HepG2 (cell line): ENCODE measurements around the gene CTRB2. TPM values are rescaled to one million over a fixed set of nuclear protein-coding genes. Genes with fewer than 3 reads are reported as not detected.

Experiments
- AGO1 ChIP-seq: fragments of 200-400 bp; formaldehyde crosslinking; IDR thresholded peaks from 2 replicates; pipeline ENCODE4 v1.6.1; 2017; ENCODE audit warnings: mild to moderate bottlenecking, low read depth, low read length, moderate library complexity; ENCODE audit not compliant: poor library complexity, severe bottlenecking
- ARHGAP35 ChIP-seq: sonication (generic); formaldehyde crosslinking; IDR thresholded peaks from 2 replicates; pipeline ENCODE4 v1.9.0; 2022; ENCODE audit warnings: mild to moderate bottlenecking, inconsistent platforms, moderate library complexity, missing genetic modification reagents, borderline replicate concordance
- ARID3A ChIP-seq: IDR thresholded peaks from 2 replicates; pipeline ENCODE4 v1.6.1; 2012; ENCODE audit warnings: low read depth, low read length, improper control_type of control experiment
- FLYWCH1 ChIP-seq: sonication (generic); formaldehyde crosslinking; IDR thresholded peaks from 2 replicates; pipeline ENCODE4 v1.8.1; 2023; ENCODE audit warnings: mild to moderate bottlenecking, missing genetic modification reagents
- HMGXB3 ChIP-seq: sonication (generic); formaldehyde crosslinking; IDR thresholded peaks from 2 replicates; pipeline ENCODE4 v1.4.0; 2020; ENCODE audit warnings: missing genetic modification reagents, borderline replicate concordance
- KDM2A ChIP-seq: sonication (generic); formaldehyde crosslinking; IDR thresholded peaks from 2 replicates; pipeline ENCODE4 v1.4.0; 2020; ENCODE audit warnings: low read depth, missing genetic modification reagents, borderline replicate concordance
- KMT2A ChIP-seq: sonication (generic); formaldehyde crosslinking; IDR thresholded peaks from 2 replicates; pipeline ENCODE4 v1.4.0; 2020; ENCODE audit warnings: missing genetic modification reagents
- NRL ChIP-seq: sonication (generic); formaldehyde crosslinking; IDR thresholded peaks from 2 replicates; pipeline ENCODE4 v1.5.0; 2020; ENCODE audit warnings: missing genetic modification reagents, mild to moderate bottlenecking, moderate library complexity, borderline replicate concordance
- RELA ChIP-seq: sonication (generic); formaldehyde crosslinking; IDR thresholded peaks from 2 replicates; pipeline ENCODE4 v1.4.0; 2020; ENCODE audit warnings: missing genetic modification reagents
- SALL1 ChIP-seq: sonication (generic); formaldehyde crosslinking; IDR thresholded peaks from 2 replicates; pipeline ENCODE4 v1.8.0; 2022; ENCODE audit warnings: mild to moderate bottlenecking, missing genetic modification reagents
- SPEN ChIP-seq: sonication (generic); formaldehyde crosslinking; IDR thresholded peaks from 2 replicates; pipeline ENCODE4 v1.5.1; 2020; ENCODE audit warnings: low read depth, mild to moderate bottlenecking, missing genetic modification reagents
- ZFP91 ChIP-seq: sonication (generic); formaldehyde crosslinking; IDR thresholded peaks from 2 replicates; pipeline ENCODE4 v1.9.0; 2022; ENCODE audit warnings: missing genetic modification reagents, mild to moderate bottlenecking, borderline replicate concordance
- ZKSCAN8 ChIP-seq: IDR thresholded peaks from 2 replicates; pipeline ENCODE4 v1.6.1; 2016; ENCODE audit warnings: borderline replicate concordance, missing genetic modification reagents, missing compliant biosample characterization
- ZNF235 ChIP-seq: sonication (generic); formaldehyde crosslinking; IDR thresholded peaks from 2 replicates; pipeline ENCODE4 v1.8.1; 2023; ENCODE audit warnings: mild to moderate bottlenecking, missing genetic modification reagents, borderline replicate concordance
- ZNF33A ChIP-seq: sonication (generic); formaldehyde crosslinking; IDR thresholded peaks from 2 replicates; pipeline ENCODE4 v1.5.1; 2020; ENCODE audit warnings: missing genetic modification reagents, mild to moderate bottlenecking, moderate library complexity, borderline replicate concordance
- ZNF556 ChIP-seq: sonication (generic); formaldehyde crosslinking; IDR thresholded peaks from 2 replicates; pipeline ENCODE4 v1.4.0; 2020; ENCODE audit warnings: mild to moderate bottlenecking, missing genetic modification reagents, borderline replicate concordance
- ZNF672 ChIP-seq: sonication (generic); formaldehyde crosslinking; IDR thresholded peaks from 2 replicates; pipeline ENCODE4 v1.8.1; 2022; ENCODE audit warnings: missing genetic modification reagents
- ZNF703 ChIP-seq: sonication (generic); formaldehyde crosslinking; IDR thresholded peaks from 2 replicates; pipeline ENCODE4 v1.5.1; 2020; ENCODE audit warnings: missing genetic modification reagents, mild to moderate bottlenecking, moderate library complexity, borderline replicate concordance
- ZNF720 ChIP-seq: sonication (generic); formaldehyde crosslinking; IDR thresholded peaks from 2 replicates; pipeline ENCODE4 v1.4.0; 2020; ENCODE audit warnings: missing genetic modification reagents
- ZNF761 ChIP-seq: sonication (generic); formaldehyde crosslinking; conservative IDR thresholded peaks from 2 replicates; pipeline ENCODE4 v1.4.0; 2020; ENCODE audit warnings: mild to moderate bottlenecking, missing genetic modification reagents
- polyA plus RNA-seq, 8 experiments: library from polyadenylated mRNA; depleted of rRNA in 3 of 8; stranded (reverse) in 7 of 8; unstranded in 1 of 8; fragments of >200 nt; fragmentation: Illumina TruSeq in 4 of 8; extraction: Trizol in 4 of 8; gene quantifications; 2 replicates each; pipeline versions ENCODE4 v1.2.1 to v1.2.3, GENCODE V29; 2011 to 2016; ENCODE audit warnings: low read depth in 4 of 8, missing spikeins in 1 of 8, mixed read lengths in 1 of 8; ENCODE audit not compliant: insufficient read depth in 1 of 8
- total RNA-seq, 5 experiments: library from RNA; depleted of rRNA; stranded (reverse); fragments of >200 nt; fragmentation: Illumina TruSeq; extraction: Trizol; gene quantifications; 2 replicates each; pipeline ENCODE4 v1.2.3, GENCODE V29; 2016; ENCODE audit warnings: low read depth in 1 of 5
- TF ChIP-seq, protein P1 (sequence below): sonication (generic); formaldehyde crosslinking; IDR thresholded peaks from 2 replicates; pipeline ENCODE4 v1.8.1; 2023; ENCODE audit warnings: mild to moderate bottlenecking, missing genetic modification reagents

The CTRB2 gene
- total and polyA plus RNA-seq, 2 of the 13 experiments (the other 11 are each of a cell fraction or from before 2014, with no cell fraction given), result 0.13 TPM; not detected in 1

DNA sequence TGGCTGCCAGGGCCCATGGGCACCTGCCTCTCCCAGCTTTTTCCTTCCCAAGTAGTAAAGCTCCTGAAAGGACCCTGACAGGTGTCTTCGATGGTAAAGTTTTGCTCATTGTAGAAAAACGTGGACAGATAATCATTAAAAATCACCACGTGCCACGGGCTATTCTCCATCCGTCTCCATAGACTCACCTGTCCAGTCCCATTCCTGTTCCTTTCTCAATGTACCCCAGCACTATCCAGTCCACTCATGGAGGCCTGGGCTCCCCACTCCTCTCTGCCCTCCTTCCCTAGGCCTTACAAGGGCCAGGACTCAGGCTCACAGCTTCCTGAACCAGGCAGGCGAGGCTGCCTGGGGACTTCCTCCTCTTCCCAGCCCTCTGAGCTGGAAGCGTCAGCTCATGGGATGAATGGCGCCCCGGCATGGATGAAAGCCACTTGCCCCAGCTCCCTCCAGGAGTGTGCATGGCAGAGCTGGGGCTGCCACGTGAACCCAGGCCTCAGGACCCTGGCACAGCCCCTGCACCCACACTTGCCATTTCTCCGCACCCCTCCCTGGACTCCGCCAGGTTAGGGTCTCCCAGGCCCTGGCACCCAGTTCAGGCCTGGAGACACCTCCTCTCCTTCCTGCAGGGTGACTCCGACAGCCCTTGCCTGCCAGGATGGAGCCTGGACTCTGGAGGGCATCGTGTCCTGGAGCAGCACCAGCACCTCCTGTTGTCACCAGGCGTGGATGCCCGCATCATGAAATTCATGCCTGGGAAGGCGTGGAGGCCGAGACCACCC, 20.6 kb upstream of the CTRB2 start (continued):
- TF ChIP-seq ZFP91 (CRISPR knock-in tag) (peak; percentile 51), ZNF720 (CRISPR knock-in tag) (no peak), KDM2A (CRISPR knock-in tag) (peak; percentile 14; the same call in 1 of the 2 replicates), NRL (CRISPR knock-in tag) (no peak; the same call in 1 of the 2 replicates), KMT2A (CRISPR knock-in tag) (0 out of 2 replicates have a peak, but pooled peaks have one; percentile 1), SPEN (CRISPR knock-in tag) (peak; percentile 31; the same call in 1 of the 2 replicates), RELA (CRISPR knock-in tag) (no peak), ZNF672 (CRISPR knock-in tag) (no peak), ARHGAP35 (CRISPR knock-in tag) (no peak), AGO1 (peak; percentile 70), ZNF235 (CRISPR knock-in tag) (no peak), ZNF33A (no peak), ZNF761 (CRISPR knock-in tag) (no peak), HMGXB3 (CRISPR knock-in tag) (no peak), SALL1 (no peak), ZKSCAN8 (CRISPR knock-in tag) (no peak), ZNF556 (CRISPR knock-in tag) (no peak), ARID3A (no peak), FLYWCH1 (no peak), ZNF703 (CRISPR knock-in tag) (no peak)
- TF ChIP-seq, protein P1, sequence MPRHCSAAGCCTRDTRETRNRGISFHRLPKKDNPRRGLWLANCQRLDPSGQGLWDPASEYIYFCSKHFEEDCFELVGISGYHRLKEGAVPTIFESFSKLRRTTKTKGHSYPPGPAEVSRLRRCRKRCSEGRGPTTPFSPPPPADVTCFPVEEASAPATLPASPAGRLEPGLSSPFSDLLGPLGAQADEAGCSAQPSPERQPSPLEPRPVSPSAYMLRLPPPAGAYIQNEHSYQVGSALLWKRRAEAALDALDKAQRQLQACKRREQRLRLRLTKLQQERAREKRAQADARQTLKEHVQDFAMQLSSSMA (CRISPR knock-in tag), result no peak
